GM21529 (cell line): Measurements from ENCODE around the gene LRRC74A.

Source experiments
- ATAC-seq: cut with Tn5 transposase; IDR thresholded peaks from one replicate; pipeline ENCODE4 v1.9.1; 2021; ENCODE audit not compliant: unreplicated experiment

Gene LRRC74A

DNA sequence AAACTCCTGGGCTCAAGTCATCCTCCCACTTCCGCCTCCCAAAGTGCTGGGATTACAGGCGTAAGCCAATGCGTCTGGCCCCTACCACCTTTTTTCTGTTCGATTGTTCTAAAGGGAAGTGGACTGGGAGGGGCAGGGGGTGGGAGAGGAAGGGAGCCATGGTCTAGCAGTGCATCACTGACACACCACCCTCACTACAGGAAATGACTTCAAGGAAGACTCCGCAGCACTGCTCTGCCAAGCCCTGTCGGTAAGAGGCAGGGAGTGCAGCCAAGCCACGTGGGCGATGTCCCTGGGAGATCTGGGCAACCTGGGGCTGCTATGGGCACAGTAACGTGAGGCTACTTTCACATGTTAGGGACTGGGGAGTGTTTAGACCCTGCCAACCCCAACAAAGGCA lies 18.0 kb downstream of the LRRC74A start:
- no peak for ATAC-seq

DNA sequence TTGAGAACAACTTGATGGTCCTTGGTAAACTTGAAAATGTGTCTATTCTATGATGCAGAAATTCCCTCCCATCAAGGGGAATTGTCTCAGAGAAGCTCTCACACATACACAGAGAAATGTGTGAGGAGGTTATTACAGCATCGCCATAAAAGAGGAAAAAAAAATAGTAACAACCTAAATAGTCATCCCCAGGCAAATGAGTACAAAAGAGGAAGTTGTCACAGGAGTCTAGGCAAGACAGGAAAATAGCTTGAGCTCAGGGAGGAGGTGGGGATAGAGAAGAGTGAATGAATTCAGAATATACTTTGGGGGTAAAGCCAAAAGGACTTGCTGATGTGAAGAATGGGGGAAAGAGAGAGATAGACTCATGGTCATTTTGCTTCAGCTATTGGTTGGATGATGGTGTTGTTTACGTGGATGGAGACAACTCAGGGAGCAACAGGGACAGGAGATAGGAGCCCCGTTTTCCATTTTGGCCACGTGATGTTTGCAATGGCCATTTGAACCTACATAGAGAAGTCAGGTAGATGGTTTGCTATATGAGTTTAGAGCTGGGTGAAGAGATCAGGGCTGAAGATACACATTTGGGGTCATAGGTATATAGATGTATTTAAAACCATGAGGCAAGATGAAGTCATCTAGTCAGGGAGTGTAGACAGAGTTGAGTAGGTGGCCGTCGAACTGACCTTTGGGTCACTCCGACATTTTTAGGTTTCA lies 20.3 kb downstream of the LRRC74A start:
- ATAC-seq = no peak

DNA sequence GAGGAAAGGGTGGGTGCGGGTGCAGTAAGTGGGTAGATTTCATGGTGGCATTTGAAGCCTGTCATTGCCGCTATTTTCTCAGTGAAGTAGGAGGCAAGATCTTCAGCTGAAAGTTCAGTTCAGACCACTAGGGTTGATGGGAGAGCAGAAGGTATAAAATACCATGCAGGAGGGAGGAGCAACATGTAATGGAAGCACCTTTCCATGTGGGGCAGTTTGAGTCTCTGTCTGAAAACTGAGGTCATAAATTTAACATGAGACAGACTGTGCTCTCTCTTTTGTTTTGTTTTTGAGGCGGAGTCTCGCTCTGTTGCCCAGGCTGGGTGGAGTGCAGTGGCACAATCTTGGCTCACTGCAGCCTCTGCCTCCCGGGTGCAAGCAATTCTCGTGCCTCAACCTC lies 22.7 kb downstream of the LRRC74A start:
- no peak for ATAC-seq

DNA sequence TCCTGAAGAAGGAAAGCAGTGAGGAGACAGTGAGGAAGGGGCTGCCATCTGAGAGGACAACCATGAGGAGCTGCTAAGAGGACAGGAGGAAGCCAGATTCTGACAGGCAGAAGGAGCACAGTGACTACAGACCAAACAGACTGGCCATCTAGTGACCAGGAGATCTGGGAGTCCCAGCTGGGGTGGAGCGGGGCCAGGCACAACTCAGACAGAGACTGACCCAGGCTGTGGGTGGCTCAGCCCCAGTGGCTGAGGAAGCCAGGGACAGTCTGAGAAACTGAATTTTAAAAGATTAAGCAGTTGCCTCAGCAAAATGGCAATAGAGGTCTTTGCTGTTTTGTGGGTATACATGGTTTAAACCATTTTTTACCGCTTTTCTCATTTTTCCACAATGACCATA lies 28.9 kb downstream of the LRRC74A start:
- ATAC-seq = no peak

DNA sequence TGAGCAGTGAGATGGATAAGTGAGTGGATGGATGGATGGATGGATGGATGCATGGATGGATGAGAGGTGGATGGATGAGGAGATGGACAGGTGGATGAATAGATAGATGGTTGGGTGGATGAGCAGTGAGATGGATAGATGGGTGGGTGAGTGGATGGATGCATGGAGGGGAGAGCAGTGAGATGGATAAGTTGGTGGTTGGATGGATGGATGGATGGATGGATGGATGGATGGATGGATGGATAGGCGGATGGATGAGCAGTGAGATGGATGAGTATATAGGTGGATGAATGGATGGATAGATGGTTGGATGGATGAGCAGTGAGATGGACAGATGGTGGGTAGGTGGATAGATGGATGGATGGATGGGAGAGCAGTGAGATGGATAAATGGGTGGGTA lies 30.6 kb downstream of the LRRC74A start:
- no peak for ATAC-seq

DNA sequence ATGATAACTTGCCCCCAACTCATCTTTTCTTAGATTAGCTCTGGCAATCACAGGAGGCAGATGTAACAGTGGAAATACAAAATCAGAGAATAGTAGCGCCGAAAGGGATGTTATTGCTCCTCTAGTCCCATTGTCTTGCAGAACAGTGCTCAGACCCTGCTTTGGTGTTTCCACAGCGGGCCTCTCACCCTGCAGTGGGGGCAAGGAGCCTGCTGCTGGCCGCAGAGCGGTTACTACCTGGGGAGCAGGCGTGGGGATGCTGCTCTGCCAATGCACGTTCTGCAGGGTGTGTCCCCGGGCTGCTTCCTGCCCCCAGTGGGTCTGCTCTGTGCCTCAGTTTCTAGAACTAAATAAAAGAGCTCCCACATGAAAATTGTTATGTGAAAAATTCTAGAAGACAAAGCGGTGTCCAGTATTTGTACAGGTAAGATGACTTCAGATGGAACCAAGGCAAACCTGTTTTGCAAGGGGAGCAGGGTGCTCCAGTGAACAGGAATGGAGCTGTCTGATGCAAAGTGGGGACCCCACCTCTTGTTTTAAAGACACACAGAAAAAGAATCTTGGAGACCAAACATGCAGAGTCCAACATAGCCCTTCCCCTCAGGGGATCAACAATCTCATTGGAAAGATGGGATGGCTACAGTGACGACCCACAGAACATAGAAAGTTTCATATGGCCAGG lies 35.5 kb downstream of the LRRC74A start:
- ATAC-seq = no peak

DNA sequence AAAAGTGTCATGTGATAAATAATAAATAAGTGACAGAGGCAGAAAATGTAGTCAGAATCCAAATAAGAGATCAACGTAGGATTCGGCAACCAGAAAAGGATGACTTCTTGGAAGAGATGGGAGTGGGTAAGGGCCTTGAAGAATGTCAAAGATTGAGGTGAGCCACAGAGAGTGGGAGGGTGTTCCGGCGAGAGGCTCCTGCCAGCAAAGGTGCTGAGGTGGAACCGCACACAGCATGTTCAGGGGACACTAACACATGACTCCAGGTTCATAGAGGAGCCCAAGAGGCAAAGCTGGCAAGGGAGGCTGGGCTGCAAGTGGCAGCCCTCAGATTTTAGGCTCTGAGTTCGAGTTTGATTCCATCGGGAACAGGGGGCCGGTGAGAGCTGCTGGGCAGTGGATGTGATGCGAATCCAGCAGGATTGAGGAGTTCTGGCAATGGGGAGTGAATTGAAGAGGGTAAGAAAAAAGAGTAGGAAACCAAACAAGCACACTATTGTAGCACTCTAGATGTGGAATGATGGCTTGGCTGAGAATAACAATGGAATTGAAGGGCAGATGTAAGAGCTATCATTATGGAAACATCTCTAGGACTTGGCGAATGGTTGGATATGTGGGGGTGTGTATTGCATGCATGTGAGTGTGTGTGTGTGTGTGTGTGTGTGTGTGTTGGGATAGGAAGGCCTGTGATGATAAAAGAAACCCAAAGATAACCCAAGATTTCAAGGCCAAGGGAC lies 36.5 kb downstream of the LRRC74A start:
- no peak for ATAC-seq

DNA sequence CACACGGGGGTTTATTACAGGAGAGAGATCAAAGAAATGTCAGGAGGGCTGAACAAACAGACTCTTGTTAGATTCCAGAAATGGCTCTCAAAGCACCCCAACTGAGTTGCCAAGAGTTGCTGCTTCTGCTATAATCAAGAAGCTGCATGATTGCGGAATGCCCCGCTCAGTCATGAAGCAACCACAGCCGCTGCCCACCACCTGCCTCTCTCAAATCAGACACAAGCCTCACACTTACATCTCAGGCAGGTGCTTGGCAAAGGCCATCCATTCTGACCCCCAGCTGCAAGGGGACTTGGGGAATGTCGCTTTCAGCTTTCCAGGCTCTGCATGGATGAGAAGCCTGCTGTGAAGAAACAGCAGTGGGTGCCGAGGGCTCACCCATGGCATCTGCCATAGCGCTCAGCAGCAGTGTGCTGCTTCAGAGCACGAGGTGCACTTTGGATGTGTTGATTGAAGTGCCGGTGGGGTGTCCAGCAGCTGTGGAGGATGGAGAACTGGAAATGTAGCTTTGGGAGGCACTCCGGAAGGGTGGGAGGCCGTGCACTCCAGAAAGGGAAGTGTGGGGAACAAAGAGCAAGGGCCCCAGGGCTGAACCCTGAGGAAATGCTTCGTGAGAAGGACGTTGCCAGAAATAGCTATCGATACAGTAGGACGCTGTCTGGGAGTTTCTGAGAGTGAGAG lies 37.7 kb downstream of the LRRC74A start:
- ATAC-seq = no peak

DNA sequence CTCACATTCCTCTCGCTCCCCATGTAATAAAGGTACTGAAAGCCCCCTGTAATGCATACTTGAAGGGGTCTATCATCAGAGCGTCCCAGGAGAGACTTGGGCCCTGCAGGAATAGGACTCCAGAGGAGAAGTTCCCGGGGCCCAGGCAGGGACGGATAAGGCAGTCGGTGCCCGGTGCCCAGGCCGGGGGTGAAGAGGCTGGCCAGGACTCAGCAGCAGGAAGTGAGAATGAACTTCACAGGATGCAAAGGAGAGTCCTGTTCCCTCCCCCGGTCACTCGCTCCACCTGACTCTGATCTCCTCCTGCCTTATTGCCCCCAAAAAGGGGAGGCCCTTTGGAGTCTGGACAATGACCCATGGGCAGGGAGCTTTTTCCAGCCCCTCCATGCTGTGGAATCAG lies 40.2 kb downstream of the LRRC74A start:
- no peak for ATAC-seq

DNA sequence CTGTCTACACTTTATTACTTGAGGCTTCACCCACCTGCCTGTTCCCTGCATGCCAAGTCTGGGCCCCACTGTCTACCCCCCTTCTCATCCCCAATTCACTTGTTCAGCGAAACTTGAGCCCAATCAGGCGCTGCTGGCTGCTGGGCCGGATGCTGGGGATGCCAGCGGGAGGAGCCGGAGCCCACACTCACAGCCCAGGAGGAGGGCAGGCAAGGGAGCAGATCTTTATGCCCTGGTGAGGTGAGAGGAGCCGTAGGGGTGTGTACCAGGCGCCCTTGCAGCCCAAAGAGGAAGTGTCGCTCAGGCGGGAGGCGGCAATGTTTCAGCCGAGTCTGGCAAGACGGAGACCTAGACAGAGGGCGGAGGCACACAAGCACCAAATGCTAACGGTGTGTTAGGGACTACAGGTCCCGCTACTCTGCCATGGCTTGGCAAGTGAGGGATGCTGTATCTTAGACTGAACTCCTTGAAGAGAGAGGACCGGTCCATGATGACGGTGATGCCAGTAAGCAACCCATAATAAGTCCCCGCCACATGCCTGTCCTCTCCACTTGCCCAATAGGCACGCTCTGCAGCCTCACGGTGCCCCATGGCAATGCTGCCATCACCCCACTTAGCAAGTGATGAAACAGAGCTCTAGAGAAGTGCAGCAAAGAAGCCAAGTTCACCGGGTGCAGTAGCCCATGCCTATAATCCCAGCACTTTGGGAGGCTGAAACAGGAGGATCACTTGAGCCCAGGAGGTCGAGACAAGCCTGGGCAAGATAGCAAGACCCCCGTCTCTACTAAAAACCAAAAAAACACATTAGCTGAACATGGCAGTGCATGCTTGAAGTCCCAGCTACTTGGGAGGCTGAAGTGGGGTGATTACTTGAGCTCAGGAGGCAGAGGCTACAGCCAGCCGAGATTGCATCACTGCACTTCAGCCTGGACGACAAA lies 41.6 kb downstream of the LRRC74A start:
- ATAC-seq = no peak

DNA sequence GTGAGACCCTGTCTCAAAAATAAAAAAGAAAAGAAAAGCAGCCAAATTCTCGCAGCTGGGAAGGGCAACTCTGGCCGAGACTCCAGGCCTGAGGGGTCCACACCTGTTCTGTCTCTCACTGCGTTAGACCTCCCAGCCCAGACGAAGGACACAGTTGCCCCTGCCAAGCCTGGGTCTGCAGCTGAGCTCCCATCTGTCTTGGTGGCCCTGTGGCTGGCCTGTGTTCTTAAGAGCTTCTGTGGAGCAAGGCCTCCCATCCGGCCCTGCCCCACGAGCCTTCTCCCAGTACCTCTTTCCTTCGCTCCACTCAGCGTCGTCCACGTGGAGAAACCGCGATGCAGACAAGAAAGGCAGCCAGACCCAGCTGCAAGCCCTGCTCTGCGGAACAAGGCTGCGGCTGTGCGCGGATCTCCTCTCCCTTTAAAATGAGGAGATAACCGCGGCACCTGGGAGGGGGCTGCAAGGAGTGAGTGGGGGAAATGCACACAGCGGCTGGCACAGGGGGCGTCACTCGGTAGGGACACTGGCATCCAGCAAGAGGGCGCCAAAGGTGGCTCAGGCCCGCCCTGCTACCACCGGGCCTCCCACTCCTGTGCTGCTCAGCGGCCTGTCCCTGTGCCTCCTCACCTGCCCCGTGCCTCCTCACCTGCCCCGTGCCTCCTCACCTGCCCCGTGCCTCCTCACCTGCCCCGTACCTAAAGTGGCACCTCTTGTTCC lies 42.4 kb downstream of the LRRC74A start:
- ATAC-seq = no peak

DNA sequence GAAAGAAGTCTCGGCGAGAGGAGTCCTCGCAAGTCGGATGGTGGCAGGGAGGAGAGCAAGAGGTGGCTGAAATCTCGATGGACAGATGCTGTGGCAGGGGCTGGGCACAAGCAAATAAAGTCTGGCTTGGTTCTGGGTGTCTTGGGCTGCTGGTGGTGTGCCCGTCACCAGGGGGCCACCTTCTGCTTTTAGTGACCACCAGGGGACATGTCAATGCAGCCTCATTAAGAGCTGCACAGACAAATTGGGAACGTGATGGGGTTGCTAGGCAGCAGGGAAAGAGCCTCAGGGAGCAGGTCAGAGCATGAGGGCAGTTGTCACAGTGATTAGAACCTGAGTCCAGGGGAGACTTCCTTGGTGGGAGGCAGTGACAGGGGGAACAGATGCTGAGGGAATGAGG lies 44.0 kb downstream of the LRRC74A start:
- ATAC-seq = no peak

DNA sequence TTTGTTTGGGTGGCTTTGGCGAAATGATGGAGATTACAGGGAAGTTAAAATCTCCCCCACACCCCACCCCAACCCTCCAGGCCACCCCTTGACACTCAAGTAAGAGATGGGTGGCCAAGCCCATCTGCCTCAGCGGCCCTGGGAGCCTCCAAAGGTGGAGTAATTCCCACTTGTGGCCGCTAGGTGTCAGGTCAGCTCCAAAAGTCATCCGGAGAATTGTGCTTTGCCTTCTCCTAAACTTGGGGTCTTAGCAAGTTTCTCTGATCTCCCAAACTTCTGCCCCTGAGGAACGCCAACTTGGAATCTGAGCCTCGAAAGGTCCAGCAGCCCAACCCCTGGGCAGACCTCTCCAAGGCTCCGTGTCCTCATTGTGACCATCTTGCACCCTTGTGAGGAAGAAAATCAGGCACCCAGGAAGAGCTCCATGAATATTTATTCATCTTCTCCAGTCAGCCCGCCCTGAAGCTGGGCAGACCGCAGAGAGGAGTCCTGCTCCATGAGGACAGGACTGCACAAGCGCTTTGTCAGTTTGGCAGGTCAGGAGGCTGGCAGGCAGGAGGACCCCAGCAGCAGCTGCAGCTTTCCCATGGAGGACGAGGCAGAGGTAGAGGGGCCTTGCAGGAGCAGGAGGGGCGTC lies 46.7 kb downstream of the LRRC74A start:
- no peak for ATAC-seq

DNA sequence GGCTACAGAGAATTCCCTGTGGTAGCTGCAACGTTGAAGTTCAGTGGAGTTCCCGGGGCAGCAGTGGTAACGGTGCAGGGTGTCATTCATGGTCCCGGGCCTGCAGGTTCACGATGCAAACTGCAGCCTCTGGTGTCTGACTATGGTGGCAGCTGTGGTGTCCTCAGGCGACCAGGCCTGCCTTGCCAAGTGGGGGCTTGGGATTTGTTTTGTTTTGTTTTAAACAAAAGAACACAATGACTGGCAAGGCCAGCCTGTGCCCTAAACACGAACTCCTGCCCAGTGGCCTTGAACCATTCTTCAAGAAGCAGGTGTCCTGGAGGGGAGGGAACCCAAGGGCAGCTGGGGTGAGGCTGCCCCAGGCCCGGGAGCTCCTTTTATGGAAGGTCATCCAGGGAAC lies 48.5 kb downstream of the LRRC74A start:
- no peak for ATAC-seq

DNA sequence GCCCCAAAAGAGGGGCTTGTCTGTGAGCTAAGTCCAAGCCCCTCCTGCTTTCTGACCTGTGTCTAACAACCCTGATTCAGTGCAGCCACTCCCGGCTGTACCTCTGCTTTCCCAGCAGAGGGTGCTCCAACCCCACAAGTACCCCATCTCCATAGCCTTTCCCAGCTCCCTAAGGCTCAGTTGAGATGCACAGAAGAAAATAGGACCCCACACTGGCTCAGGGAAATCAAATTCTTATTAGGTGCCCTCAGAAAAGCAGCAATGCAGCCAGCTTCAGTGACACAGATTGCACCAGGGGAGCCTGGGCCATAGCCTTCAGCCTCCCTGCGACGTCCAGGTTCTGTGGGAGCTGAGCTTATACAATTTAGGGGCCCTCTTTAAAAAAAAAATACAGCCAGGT lies 49.9 kb downstream of the LRRC74A start:
- no peak for ATAC-seq

DNA sequence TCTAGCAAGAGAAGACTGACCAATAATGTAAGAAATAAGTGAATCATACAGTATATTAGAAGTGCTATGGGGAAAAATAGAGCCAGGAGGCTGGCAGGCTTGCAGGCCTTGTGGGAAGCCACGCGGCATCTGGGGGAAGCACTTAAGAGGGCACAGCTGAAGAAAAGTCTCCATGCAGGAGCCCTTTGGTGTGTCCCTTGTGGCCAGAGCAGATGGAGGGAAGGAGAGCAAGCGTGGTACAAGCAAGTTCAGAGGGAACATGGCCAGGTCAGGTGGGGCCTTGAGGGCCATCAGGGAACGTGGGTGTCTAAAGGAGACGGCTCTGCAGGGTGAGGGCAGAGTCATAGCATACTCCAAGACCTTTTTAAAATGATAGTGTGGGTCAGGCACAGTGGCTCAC lies 51.7 kb downstream of the LRRC74A start:
- no peak for ATAC-seq

DNA sequence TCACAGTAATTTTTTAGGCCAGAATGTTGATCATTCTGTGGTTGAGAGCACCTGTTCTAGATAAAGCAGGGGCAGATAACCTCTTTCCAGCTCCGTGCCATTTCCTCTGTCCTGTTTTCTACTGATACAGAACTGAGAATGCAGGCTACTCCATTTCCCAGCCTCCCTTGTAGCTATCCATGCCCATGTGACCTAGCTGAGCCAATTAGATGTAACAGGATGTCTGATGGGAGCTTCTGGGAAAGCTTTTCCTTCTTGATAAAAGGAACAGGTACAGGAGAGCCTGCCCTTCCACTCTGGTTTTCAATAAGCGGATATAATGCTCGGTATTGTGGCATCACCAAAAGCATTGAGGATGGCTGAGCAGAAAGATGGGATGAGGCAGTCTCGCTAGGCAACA lies 54.2 kb downstream of the LRRC74A start:
- ATAC-seq = no peak

DNA sequence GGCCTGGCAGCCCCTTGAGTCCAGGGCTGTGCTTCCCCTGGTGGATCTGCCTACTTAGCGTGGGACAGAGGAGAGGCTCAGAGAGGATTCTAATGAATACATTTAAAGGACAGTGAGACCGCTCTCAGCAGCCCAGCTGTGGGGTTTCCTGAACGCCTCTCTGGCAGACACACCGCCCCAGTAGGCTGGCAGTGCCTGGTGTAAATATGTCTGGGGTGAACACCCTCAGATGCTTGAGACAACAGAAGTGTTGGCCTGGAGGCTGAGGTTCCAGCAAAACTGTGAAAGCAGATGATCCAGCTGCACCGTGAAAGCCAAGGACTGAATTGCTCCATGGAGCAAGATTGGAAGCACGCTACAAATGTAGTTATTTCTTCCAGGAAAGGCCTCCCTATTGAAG lies 55.1 kb downstream of the LRRC74A start:
- no peak for ATAC-seq

DNA sequence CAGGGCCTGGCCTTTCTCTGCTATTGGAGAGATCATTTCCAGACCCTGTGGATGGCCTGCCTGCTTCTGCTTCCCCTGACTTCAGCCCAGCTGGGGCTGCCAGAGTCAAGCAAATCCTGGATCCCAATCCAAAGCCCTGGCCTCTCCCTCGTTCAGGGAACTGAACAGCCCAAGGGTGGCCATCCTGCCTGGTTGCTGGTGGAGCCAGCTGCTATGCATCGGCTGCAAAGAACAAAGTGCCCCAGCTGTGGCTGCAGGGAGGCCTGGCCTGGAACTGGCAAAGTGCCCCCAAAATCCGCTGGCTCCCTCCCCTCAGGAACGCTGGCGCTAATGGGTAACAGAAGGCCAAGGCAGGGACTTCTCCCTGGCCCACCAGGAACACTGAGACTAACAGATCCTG lies 56.4 kb downstream of the LRRC74A start:
- ATAC-seq = no peak
